B cell (primary cell): Measurements from ENCODE around the gene POLK. TPM values are rescaled to one million over a fixed set of nuclear protein-coding genes. Genes with fewer than 3 reads are reported as not detected.
A peak's percentile ranks its signal among the peaks of the same experiment; 100 is the strongest.

Experiments used
- ATAC-seq: fragments of 200-7000 bp; cut with Tn5 transposase; one replicate; pipeline ENCODE4 v1.10.0; 2021; ENCODE audit warnings: low read depth, mild to moderate bottlenecking, moderate number of reproducible peaks, moderate library complexity
- CTCF ChIA-PET: fragments of 350-600 bp; sonication (Branson Sonifier 250); formaldehyde crosslinking; loops from one replicate; lab custom pipeline; 2021; ENCODE audit warnings: antibody characterized with exemption, inconsistent platforms; lab: Charles Lee
- POLR2A ChIA-PET: fragments of 350-600 bp; sonication (Branson Sonifier 250); formaldehyde crosslinking; loops from one replicate; lab custom pipeline; 2021; ENCODE audit warnings: antibody characterized with exemption; lab: Charles Lee
- DNase-seq: peaks from one replicate; pipeline ENCODE4 v3.0.0; 2013
- H2AFZ ChIP-seq: 2 replicates; pipeline ENCODE4 v1.6.1; 2012; ENCODE audit warnings: mild to moderate bottlenecking, low read depth, low read length; ENCODE audit not compliant: insufficient read depth, poor library complexity, severe bottlenecking
- H3K27ac ChIP-seq, 2 donors: 1 replicate in 1 of 2; 2 replicates in 1 of 2; pipeline ENCODE4 v1.5.1; 2012 to 2013; ENCODE audit warnings: low read length in 2 of 2, mild to moderate bottlenecking in 2 of 2, moderate library complexity in 1 of 2
- H3K27me3 ChIP-seq, 4 experiments: fragments of 200-600 bp in 1 of 4; sonication (generic) in 1 of 4; replicated peaks in 1 of 4; 1 replicate in 2 of 4; 2 replicates in 2 of 4; pipeline versions ENCODE4 v1.6.1 to v1.7.0; 2013 to 2016; ENCODE audit warnings: low read length in 3 of 4, mild to moderate bottlenecking in 2 of 4, mixed read lengths in 1 of 4, moderate library complexity in 1 of 4; ENCODE audit not compliant: insufficient read depth in 4 of 4, control insufficient read depth in 3 of 4; ENCODE audit errors: control extremely low read depth in 1 of 4
- H3K36me3 ChIP-seq, 2 experiments: replicated peaks in 1 of 2; 1 replicate in 1 of 2; 2 replicates in 1 of 2; pipeline versions ENCODE4 v1.6.1 to v1.7.1; 2013; ENCODE audit warnings: low read length in 1 of 2; ENCODE audit not compliant: insufficient read depth in 2 of 2, control insufficient read depth in 1 of 2; ENCODE audit errors: control extremely low read depth in 1 of 2, extremely low read depth in 1 of 2
- H3K4me1 ChIP-seq, 2 donors: fragments of 200-600 bp in 1 of 2; sonication (generic) in 1 of 2; 1 replicate in 1 of 2; 2 replicates in 1 of 2; pipeline versions ENCODE4 v1.5.1 to v1.6.1; 2013 to 2017; ENCODE audit warnings: low read length in 2 of 2; ENCODE audit not compliant: control insufficient read depth in 2 of 2, insufficient read depth in 2 of 2
- H3K4me2 ChIP-seq: replicated peaks from 2 replicates; pipeline ENCODE3; 2012; ENCODE audit warnings: mild to moderate bottlenecking, low read depth, low read length; ENCODE audit not compliant: poor library complexity, severe bottlenecking
- H3K4me3 ChIP-seq, 5 experiments: fragments of 200-600 bp in 1 of 5; sonication (generic) in 1 of 5; 1 replicate in 3 of 5; 2 replicates in 2 of 5; pipeline versions ENCODE4 v1.5.1 to v1.7.0; 2011 to 2016; ENCODE audit warnings: low read length in 4 of 5, mild to moderate bottlenecking in 4 of 5, low read depth in 2 of 5, control low read depth in 1 of 5, moderate library complexity in 1 of 5; ENCODE audit not compliant: insufficient read depth in 1 of 5; ENCODE audit errors: control extremely low read depth in 1 of 5, extremely low read depth in 1 of 5
- H3K79me2 ChIP-seq: fragments of 200-600 bp; sonication (generic); one replicate; pipeline ENCODE4 v1.6.0; 2016; ENCODE audit warnings: low read length; ENCODE audit not compliant: control insufficient read depth, insufficient read depth
- H3K9ac ChIP-seq: fragments of 200-600 bp; sonication (generic); 2 replicates; pipeline ENCODE4 v1.6.1; 2017; ENCODE audit warnings: mild to moderate bottlenecking, low read length, moderate library complexity
- H3K9me3 ChIP-seq, 3 donors: one replicate each; pipeline versions ENCODE4 v1.6.1 to v1.7.1; 2013; ENCODE audit warnings: low read length in 2 of 3; ENCODE audit not compliant: control insufficient read depth in 2 of 3, insufficient read depth in 1 of 3; ENCODE audit errors: control extremely low read depth in 1 of 3
- H4K20me1 ChIP-seq: 2 replicates; pipeline ENCODE4 v1.6.0; 2012; ENCODE audit warnings: mild to moderate bottlenecking, low read length; ENCODE audit not compliant: insufficient read depth, control insufficient read depth, poor library complexity, severe bottlenecking
- H3K27ac Mint-ChIP-seq: one replicate; pipeline ENCODE4 v1.8.0; 2021; ENCODE audit warnings: mixed read lengths
- H3K27me3 Mint-ChIP-seq: one replicate; pipeline ENCODE4 v1.8.0; 2021; ENCODE audit warnings: mixed read lengths
- H3K4me1 Mint-ChIP-seq: one replicate; pipeline ENCODE4 v1.8.0; 2021; ENCODE audit warnings: mixed read lengths
- H3K4me3 Mint-ChIP-seq: one replicate; pipeline ENCODE4 v1.8.0; 2021; ENCODE audit warnings: mixed read lengths
- H3K9me3 Mint-ChIP-seq: one replicate; pipeline ENCODE4 v1.8.0; 2022; ENCODE audit warnings: mixed read lengths; ENCODE audit not compliant: insufficient read depth
- CTCF ChIP-seq: fragments of 200-600 bp; IDR thresholded peaks from one replicate; pipeline ENCODE4 v1.8.0; 2022; ENCODE audit warnings: antibody characterized with exemption, mild to moderate bottlenecking
- EZH2 ChIP-seq: IDR thresholded peaks from 2 replicates; pipeline ENCODE4 v1.6.1; 2012; ENCODE audit warnings: borderline replicate concordance, low read depth, mild to moderate bottlenecking, moderate library complexity, low read length; ENCODE audit not compliant: insufficient read depth, poor library complexity, severe bottlenecking
- WGBS: methylation state at CpG from one replicate; pipeline ENCODE4 v1.1.5; 2013; ENCODE audit warnings: missing lambda C conversion rate; ENCODE audit not compliant: insufficient coverage; 5-methylcytosine and 5-hydroxymethylcytosine counted together
- intact Hi-C: fragments of 100-400 bp; cut with micrococcal nuclease; formaldehyde crosslinking; loops from one replicate; pipeline ENCODE4 v1.10.0; 2022
- polyA plus RNA-seq: library from polyadenylated mRNA; depleted of rRNA; stranded (reverse); fragments of >200 nt; gene quantifications from 2 replicates; pipeline ENCODE4 v1.2.3, GENCODE V29; 2012
- total RNA-seq, 2 donors: library from RNA; stranded (reverse); fragments of 120-200 nt in 1 of 2; gene quantifications; 1 replicate in 1 of 2; 2 replicates in 1 of 2; pipeline versions ENCODE4 v1.2.3 to v1.2.4, GENCODE V29; 2013 to 2022

The POLK gene
- total and polyA plus RNA-seq, 2 donors (not counting 1 experiment from before 2014, with no cell fraction given): 13.8 to 41.6 TPM

GRCh38 chr5:75547812-75548211 lies 36.1 kb downstream of the POLK start:
- intact Hi-C loops: no loop called here

GRCh38 chr5:75550597-75550996 lies 38.9 kb downstream of the POLK start:
- Histone ChIP-seq H2AFZ (no peak overlapping the region), H4K20me1 (no peaks in the 10 kb centered on the region), H3K4me1 (no peaks in the 10 kb centered on the region), H3K9ac (no peak overlapping the region), H3K27me3 (no peaks in the 10 kb centered on the region), H3K27ac (no peak overlapping the region), H3K4me2 (no peak overlapping the region), H3K79me2 (peaks cover 4% of the 10 kb centered on the region), H3K9me3 (no peaks in the 10 kb centered on the region), H3K36me3 (peaks cover 4 to 5% of the 10 kb centered on the region in 2 experiments), H3K4me3 (no peak overlapping the region)
- CTCF ChIA-PET: interaction anchor here (1.2 kb wide), 1 partner anchor 45 kb away, joined by 3 read pairs; no protein-coding TSS in a partner anchor
- DNase-seq (no peak), ATAC-seq (peak; percentile 75)
- TF ChIP-seq EZH2 (no peak), CTCF (no peak)
- POLR2A ChIA-PET: no interaction called here
- no peaks in the 10 kb centered on the region for H3K9me3 Mint-ChIP-seq
- peaks cover 9% of the 10 kb centered on the region for H3K4me1 Mint-ChIP-seq
- no peak overlapping the region for H3K4me3 Mint-ChIP-seq
- H3K27ac Mint-ChIP-seq: no peak overlapping the region
- no peaks in the 10 kb centered on the region for H3K27me3 Mint-ChIP-seq
- no CpG with 5 or more reads among the region's 1 CpG for WGBS
- intact Hi-C loops: no loop called here

More at GRCh38 chr5:75547812-75548211, 36.1 kb downstream of the POLK start:
- H3K4me2 ChIP-seq: no peak overlapping the region
- H3K4me1 ChIP-seq: no peaks in the 10 kb centered on the region
- H3K27ac ChIP-seq: no peak overlapping the region
- H3K36me3 ChIP-seq: peaks cover 4 to 7% of the 10 kb centered on the region in 2 experiments
- Mint-ChIP-seq H3K27me3 (no peaks in the 10 kb centered on the region), H3K4me1 (peaks cover 14% of the 10 kb centered on the region), H3K4me3 (no peak overlapping the region), H3K9me3 (no peaks in the 10 kb centered on the region), H3K27ac (no peak overlapping the region)
- CTCF ChIA-PET: no interaction called here
- WGBS: 100% methylated on average over 2 of the region's 3 CpGs
- ATAC-seq (no peak), DNase-seq (no peak)
- H3K9ac ChIP-seq: no peak overlapping the region
- no peak overlapping the region for H3K4me3 ChIP-seq
- H4K20me1 ChIP-seq: no peaks in the 10 kb centered on the region
- H3K79me2 ChIP-seq: peaks cover 16% of the 10 kb centered on the region
- TF ChIP-seq CTCF: no peak
- no peaks in the 10 kb centered on the region for H3K9me3 ChIP-seq
- POLR2A ChIA-PET: no interaction called here
- H2AFZ ChIP-seq: no peak overlapping the region
- no peaks in the 10 kb centered on the region for H3K27me3 ChIP-seq
